Endothelial cell of hepatic sinusoid (primary cell): Measurements from ENCODE around the gene F7.

Experiments
- in situ Hi-C: cut with HindIII; loops from 2 replicates; pipeline ENCODE4 v1.10.0; 2017; ENCODE audit warnings: low sequenced_read_pairs

F7 gene

GRCh38 chr13:113084943-113085540 is 20.5 kb upstream of the F7 start:
- in situ Hi-C loops: loop anchor here (10.0 kb wide), 1 partner anchor 60 kb away; no protein-coding TSS in a partner anchor

GRCh38 chr13:113086031-113086750 is 19.4 kb upstream of the F7 start:
- in situ Hi-C loops: loop anchor here (10.0 kb wide), 1 partner anchor 61 kb away; no protein-coding TSS in a partner anchor

- in situ Hi-C loops: loop anchor here (10.0 kb wide), 1 partner anchor 62 kb away; no protein-coding TSS in a partner anchor
Measured at GRCh38 chr13:113086991-113087922, 18.3 kb upstream of the F7 start.

- in situ Hi-C loops: loop anchor here (10.0 kb wide), 1 partner anchor 63 kb away; no protein-coding TSS in a partner anchor
Measured at GRCh38 chr13:113087923-113088690, 17.5 kb upstream of the F7 start.

- in situ Hi-C loops: loop anchor here (10.0 kb wide), 1 partner anchor 64 kb away; no protein-coding TSS in a partner anchor
Measured at GRCh38 chr13:113088691-113089020, 16.9 kb upstream of the F7 start.

- in situ Hi-C loops: loop anchor here (10.0 kb wide), 1 partner anchor 65 kb away; no protein-coding TSS in a partner anchor
Measured at GRCh38 chr13:113089693-113090414, 15.7 kb upstream of the F7 start.

- in situ Hi-C loops: no loop called here
Measured at GRCh38 chr13:113090415-113090770, 15.2 kb upstream of the F7 start.

- in situ Hi-C loops: no loop called here
Measured at GRCh38 chr13:113090806-113091205, 14.8 kb upstream of the F7 start.

GRCh38 chr13:113091211-113091771 is 14.3 kb upstream of the F7 start:
- in situ Hi-C loops: no loop called here

- in situ Hi-C loops: no loop called here
Measured at GRCh38 chr13:113091891-113092775, 13.5 kb upstream of the F7 start.

GRCh38 chr13:113092776-113093579 is 12.6 kb upstream of the F7 start:
- in situ Hi-C loops: no loop called here

- in situ Hi-C loops: no loop called here
Measured at GRCh38 chr13:113093580-113094409, 11.8 kb upstream of the F7 start.

- in situ Hi-C loops: no loop called here
Measured at GRCh38 chr13:113094410-113094800, 11.2 kb upstream of the F7 start.

- in situ Hi-C loops: no loop called here
Measured at GRCh38 chr13:113095146-113096051, 10.2 kb upstream of the F7 start.

GRCh38 chr13:113096052-113096744 is 9.4 kb upstream of the F7 start:
- in situ Hi-C loops: no loop called here
